Gastrocnemius medialis (tissue), 4 donors: ENCODE data around the gene OSBPL10. TPM values are rescaled to one million over a fixed set of nuclear protein-coding genes. Genes with fewer than 3 reads are reported as not detected.

ENCODE experiments used
- ATAC-seq, 2 donors: fragments of 150-250 bp; one replicate each; pipeline ENCODE4 v1.9.1; 2016
- DNase-seq, 2 donors: peaks; one replicate each; pipeline ENCODE4 v3.0.0-alpha.2; 2019
- H3K27ac ChIP-seq, 4 donors: fragments of 200-600 bp; sonication (generic); 1 replicate in 1 of 4; 2 replicates in 3 of 4; pipeline ENCODE4 v1.5.1; 2016 to 2018; ENCODE audit warnings: mild to moderate bottlenecking in 2 of 4, moderate library complexity in 1 of 4
- H3K27me3 ChIP-seq, 3 donors: fragments of 200-600 bp; sonication (generic) in 2 of 3; 1 replicate in 1 of 3; 2 replicates in 2 of 3; pipeline versions ENCODE4 v1.5.1 to v1.6.0; 2016 to 2019; ENCODE audit warnings: mild to moderate bottlenecking in 1 of 3, moderate library complexity in 1 of 3
- H3K36me3 ChIP-seq, 2 donors: fragments of 200-600 bp; sonication (generic) in 1 of 2; one replicate each; pipeline ENCODE4 v1.5.1; 2017 to 2018
- H3K4me1 ChIP-seq, 2 donors: fragments of 200-600 bp; sonication (generic) in 1 of 2; one replicate each; pipeline ENCODE4 v1.5.1; 2016 to 2017; ENCODE audit warnings: mild to moderate bottlenecking in 2 of 2
- H3K4me3 ChIP-seq, 4 donors: fragments of 200-600 bp; sonication (generic) in 3 of 4; 1 replicate in 1 of 4; 2 replicates in 3 of 4; pipeline ENCODE4 v1.5.1; 2016 to 2019; ENCODE audit warnings: mild to moderate bottlenecking in 2 of 4
- H3K9me3 ChIP-seq, 3 donors: fragments of 200-600 bp; sonication (generic) in 2 of 3; 1 replicate in 1 of 3; 2 replicates in 2 of 3; pipeline ENCODE4 v1.5.1; 2016 to 2019
- CTCF ChIP-seq, 5 experiments: fragments of 450-650 bp in 3 of 5; fragments of 200-600 bp in 2 of 5; sonication (generic) in 2 of 5; IDR thresholded peaks in 4 of 5; conservative IDR thresholded peaks in 1 of 5; 1 replicate in 4 of 5; 2 replicates in 1 of 5; pipeline ENCODE4 v1.5.1; 2016 to 2019; ENCODE audit warnings: antibody characterized with exemption in 5 of 5, mild to moderate bottlenecking in 3 of 5, moderate library complexity in 3 of 5
- POLR2A ChIP-seq, 2 donors: fragments of 450-650 bp; IDR thresholded peaks; one replicate each; pipeline ENCODE4 v1.6.1; 2017; ENCODE audit warnings: antibody characterized with exemption in 2 of 2, mild to moderate bottlenecking in 2 of 2, moderate library complexity in 2 of 2
- in situ Hi-C, 4 donors: fragments of 200-750 bp; cut with MboI; loops; one replicate each; pipeline versions ENCODE4 v1.15.0 to v1.8.0; 2017; ENCODE audit warnings: low sequenced_read_pairs in 4 of 4
- intact Hi-C: fragments of 100-400 bp; cut with DNase I; formaldehyde crosslinking; loops from one replicate; pipeline ENCODE4 v1.15.1; 2023; ENCODE audit warnings: low total_unique reads
- total RNA-seq, 4 donors: library from RNA; depleted of rRNA; stranded (reverse); fragments of >200 nt; gene quantifications; one replicate each; pipeline versions ENCODE4 v1.1.0 to v1.2.3, GENCODE V29; 2016

OSBPL10 gene
- total RNA-seq, 4 donors from 2014 or later, result 1.4 to 7.0 (median 3.8) TPM

GRCh38 chr3:31754575-31755278, 226.3 kb downstream of the OSBPL10 start:
- no peaks in the 10 kb centered on the region for H3K9me3 ChIP-seq
- no peak for TF ChIP-seq CTCF (IDR thresholded peaks at IDR 0.05 in 4 of 5, conservative IDR thresholded peaks at IDR 0.05 in 1 of 5)
- no peak for TF ChIP-seq POLR2A (IDR thresholded peaks at IDR 0.05)
- no peaks in the 10 kb centered on the region for H3K27me3 ChIP-seq
- in situ Hi-C loops (loop anchor here in 2 of 4 donors (25.0 kb wide), 2 partner anchors 192 to 967 kb away; no protein-coding TSS in a partner anchor), intact Hi-C loops (no loop called here)
- no peak overlapping the region for H3K27ac ChIP-seq
- ATAC-seq (no peak), DNase-seq (no peak)
- H3K4me1 ChIP-seq, result peaks cover 0 to 7% of the 10 kb centered on the region in 2 donors
- H3K36me3 ChIP-seq, result no peaks in the 10 kb centered on the region
- no peak overlapping the region for H3K4me3 ChIP-seq

- in situ Hi-C loops, result loop anchor here in 2 of 4 donors (25.0 kb wide), 2 partner anchors 191 to 966 kb away; no protein-coding TSS in a partner anchor
- Histone ChIP-seq H3K4me3 (no peak overlapping the region), H3K4me1 (peaks cover 0 to 7% of the 10 kb centered on the region in 2 donors), H3K27ac (no peak overlapping the region), H3K36me3 (no peaks in the 10 kb centered on the region), H3K9me3 (no peaks in the 10 kb centered on the region), H3K27me3 (no peaks in the 10 kb centered on the region)
- ATAC-seq (no peak), DNase-seq (no peak)
- intact Hi-C loops, result no loop called here
- no peak for TF ChIP-seq POLR2A (IDR thresholded peaks at IDR 0.05)
These were observed 228.0 kb downstream of the OSBPL10 start for GRCh38 chr3:31753050-31753425.

- Histone ChIP-seq H3K36me3 (no peaks in the 10 kb centered on the region), H3K27me3 (no peaks in the 10 kb centered on the region), H3K4me1 (peaks cover 0 to 7% of the 10 kb centered on the region in 2 donors), H3K9me3 (no peaks in the 10 kb centered on the region), H3K4me3 (no peak overlapping the region), H3K27ac (no peak overlapping the region)
- ATAC-seq, result no peak
- intact Hi-C loops (no loop called here), in situ Hi-C loops (loop anchor here in 2 of 4 donors (25.0 kb wide), 2 partner anchors 190 to 965 kb away; no protein-coding TSS in a partner anchor)
- no peak for TF ChIP-seq CTCF (IDR thresholded peaks at IDR 0.05 in 4 of 5, conservative IDR thresholded peaks at IDR 0.05 in 1 of 5)
- no peak for DNase-seq
These were observed 228.6 kb downstream of the OSBPL10 start for GRCh38 chr3:31752305-31753049.

GRCh38 chr3:31750341-31750740, 230.7 kb downstream of the OSBPL10 start:
- no peaks in the 10 kb centered on the region for H3K4me1 ChIP-seq
- no peaks in the 10 kb centered on the region for H3K27me3 ChIP-seq
- no peak overlapping the region for H3K27ac ChIP-seq
- ATAC-seq (no peak), DNase-seq (no peak)
- TF ChIP-seq CTCF (IDR thresholded peaks at IDR 0.05 in 4 of 5, conservative IDR thresholded peaks at IDR 0.05 in 1 of 5), result no peak
- no peak for TF ChIP-seq POLR2A (IDR thresholded peaks at IDR 0.05)
- no peak overlapping the region for H3K4me3 ChIP-seq
- H3K9me3 ChIP-seq, result no peaks in the 10 kb centered on the region
- no peaks in the 10 kb centered on the region for H3K36me3 ChIP-seq
- intact Hi-C loops, result no loop called here
- in situ Hi-C loops, result loop anchor here in 2 of 4 donors (25.0 kb wide), 2 partner anchors 188 to 963 kb away; no protein-coding TSS in a partner anchor

GRCh38 chr3:31748933-31749295, 232.1 kb downstream of the OSBPL10 start:
- in situ Hi-C loops, result no loop called here

More at GRCh38 chr3:31748933-31749295, 232.1 kb downstream of the OSBPL10 start:
- Histone ChIP-seq H3K4me1 (no peaks in the 10 kb centered on the region), H3K4me3 (no peak overlapping the region), H3K27ac (no peak overlapping the region), H3K27me3 (no peaks in the 10 kb centered on the region), H3K9me3 (no peaks in the 10 kb centered on the region), H3K36me3 (no peaks in the 10 kb centered on the region)
- DNase-seq, result no peak
- TF ChIP-seq POLR2A (IDR thresholded peaks at IDR 0.05) (no peak), CTCF (IDR thresholded peaks at IDR 0.05 in 4 of 5, conservative IDR thresholded peaks at IDR 0.05 in 1 of 5) (no peak)
- intact Hi-C loops, result no loop called here
- no peak for ATAC-seq
